Measurements from ENCODE around the gene NOSIP.

- no peak for TF ChIP-seq CTCF (IDR thresholded peaks at IDR 0.05)
- no peak for TF ChIP-seq POLR2A (IDR thresholded peaks at IDR 0.05)
Measured at GRCh38 chr19:49554701-49555181, 25.6 kb downstream of the NOSIP start.

Data from upper lobe of left lung (tissue), 4 donors.